RWPE1 (cell line): Measurements from ENCODE around the gene PLA2G4B.
A peak's percentile ranks its signal among the peaks of the same experiment; 100 is the strongest.

ENCODE experiments used
- CTCF ChIA-PET: fragments of 350-600 bp; sonication (Branson Sonifier 250); formaldehyde crosslinking; extraction: SDS; loops from one replicate; lab custom pipeline; 2021; lab: Yijun Ruan, JAX
- POLR2A ChIA-PET: fragments of 400-600 bp; formaldehyde crosslinking; extraction: SDS; loops from one replicate; lab custom pipeline; 2020; ENCODE audit warnings: antibody characterized with exemption; ENCODE audit not compliant: low non-redundant PET; lab: Yijun Ruan, JAX
- DNase-seq: peaks from one replicate; pipeline ENCODE4 v3.0.0; 2012; ENCODE audit warnings: low spot score
- H3K27ac ChIP-seq: fragments of 450-650 bp; 2 replicates; pipeline ENCODE4 v1.5.1; 2017
- CTCF ChIP-seq: fragments of 450-650 bp; conservative IDR thresholded peaks from 2 replicates; pipeline ENCODE4 v1.5.1; 2017; ENCODE audit warnings: low read depth, mild to moderate bottlenecking

The PLA2G4B gene

DNA sequence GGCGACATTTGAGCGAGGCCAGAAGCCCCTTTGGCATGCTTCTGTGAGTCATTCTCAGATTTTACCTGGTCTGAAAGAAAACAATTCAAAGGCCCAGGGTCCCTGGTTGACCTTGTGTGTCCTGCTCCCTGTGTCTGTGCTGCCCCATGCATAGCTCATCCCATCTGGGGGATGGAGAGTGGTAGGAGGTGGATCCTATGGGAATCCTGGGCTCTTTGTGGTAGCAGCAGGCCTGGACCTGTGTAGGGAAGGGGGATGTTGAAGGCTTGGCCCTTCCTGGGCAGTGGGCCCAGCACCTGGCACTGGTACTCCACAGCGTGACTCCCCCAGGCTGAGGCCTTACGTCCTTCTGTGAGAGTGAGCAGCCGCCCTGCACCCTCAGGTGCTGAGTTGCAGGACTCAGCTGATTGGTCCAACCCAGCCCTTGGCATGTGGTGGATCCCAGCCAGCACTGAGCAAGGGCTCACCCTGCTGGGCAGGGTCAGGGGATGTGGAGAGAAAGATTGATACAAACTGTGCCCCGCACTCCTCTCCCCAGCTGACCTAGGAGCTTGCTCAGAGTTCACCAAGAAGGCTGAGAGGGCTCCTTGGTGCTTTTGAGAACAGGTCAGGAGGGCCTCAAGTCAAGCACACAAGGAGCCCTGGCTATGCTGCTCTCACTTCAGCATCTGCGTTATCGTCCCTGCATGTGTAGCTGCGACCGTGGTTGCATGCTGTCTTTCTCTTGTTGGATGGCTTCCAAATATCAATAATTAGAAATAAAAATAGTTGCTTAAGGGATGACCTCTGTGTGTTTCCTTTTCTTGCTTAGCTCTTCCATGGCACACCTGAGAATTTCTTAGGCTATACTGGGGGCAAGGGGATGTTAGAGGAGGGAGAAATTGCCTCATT, 32.1 kb upstream of the PLA2G4B start:
- CTCF ChIA-PET: interaction anchor here (0.7 to 1.6 kb wide), 6 partner anchors 10 to 32 kb away, joined by 3 to 40 read pairs (median 4); partner anchors contain the start of gene MAPKBP1
- peak; percentile 98 for DNase-seq
- no peak; the same call in 1 of the 2 replicates for TF ChIP-seq CTCF
- POLR2A ChIA-PET: interaction anchor here (0.8 kb wide), 2 partner anchors 32 kb away, joined by 4 to 5 read pairs; partner anchors contain the start of gene MAPKBP1
- peak overlapping the region; percentile 97 for H3K27ac ChIP-seq

GRCh38 chr15:41809121-41809520, 29.5 kb upstream of the PLA2G4B start:
- TF ChIP-seq CTCF: no peak
- CTCF ChIA-PET: interaction anchor here (0.5 to 5.2 kb wide), 4 partner anchors 36 to 144 kb away, joined by 3 to 59 read pairs (median 3); partner anchors contain the start of gene MAPKBP1
- no peak for DNase-seq
- POLR2A ChIA-PET: no interaction called here
- H3K27ac ChIP-seq: peak overlapping the region; percentile 64

DNA sequence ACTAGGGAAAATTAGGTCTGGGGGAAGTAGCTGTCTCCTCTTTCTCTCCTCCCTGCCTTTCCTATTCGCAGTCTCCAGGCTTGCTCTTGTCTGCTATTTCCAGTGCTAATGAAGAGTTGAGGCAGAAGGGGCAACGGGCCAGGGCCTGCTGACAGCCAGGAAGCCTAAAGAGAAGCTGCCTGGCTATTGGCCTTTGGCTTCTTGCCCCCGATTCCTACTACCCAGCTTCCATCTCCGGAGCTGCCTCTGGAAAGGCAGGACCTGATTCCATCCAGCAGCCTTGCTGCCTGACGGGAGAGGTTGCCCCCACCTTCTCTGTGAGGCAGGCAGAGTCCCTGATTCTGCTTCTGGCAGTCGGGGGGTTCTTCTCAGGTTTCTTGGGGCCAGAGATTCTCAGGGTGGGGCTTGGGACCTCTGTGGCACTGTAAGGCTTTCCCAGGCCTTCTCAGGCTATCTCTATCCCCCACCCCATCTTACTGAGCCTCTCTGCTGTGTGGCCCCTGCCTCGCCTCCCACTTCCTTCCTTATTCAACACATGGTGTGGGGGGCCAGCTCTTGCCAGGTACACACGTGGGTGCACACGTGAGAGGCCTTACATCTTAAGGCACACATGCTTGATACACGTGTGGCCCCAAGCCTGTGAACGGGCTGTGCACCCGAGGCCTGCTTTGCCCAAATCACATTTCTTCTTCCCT, 29.0 kb upstream of the PLA2G4B start:
- ChIA-PET CTCF (interaction anchor here (0.5 to 5.2 kb wide), 3 partner anchors 37 to 1432 kb away, joined by 3 to 59 read pairs (median 7); partner anchors contain the start of gene MAPKBP1), POLR2A (no interaction called here)
- no peak for TF ChIP-seq CTCF
- DNase-seq: no peak
- peak overlapping the region; percentile 64 for H3K27ac ChIP-seq

GRCh38 chr15:41810651-41811431, 27.8 kb upstream of the PLA2G4B start:
- CTCF ChIA-PET: interaction anchor here (0.6 to 5.2 kb wide), 8 partner anchors 8 to 1433 kb away, joined by 3 to 59 read pairs (median 4); partner anchors contain the start of gene MAPKBP1
- POLR2A ChIA-PET: interaction anchor here (0.8 to 1.9 kb wide), 2 partner anchors 36 to 37 kb away, joined by 3 to 5 read pairs; no protein-coding TSS in a partner anchor
- H3K27ac ChIP-seq: peak overlapping the region; percentile 64
- no peak for DNase-seq
- no peak for TF ChIP-seq CTCF

DNA sequence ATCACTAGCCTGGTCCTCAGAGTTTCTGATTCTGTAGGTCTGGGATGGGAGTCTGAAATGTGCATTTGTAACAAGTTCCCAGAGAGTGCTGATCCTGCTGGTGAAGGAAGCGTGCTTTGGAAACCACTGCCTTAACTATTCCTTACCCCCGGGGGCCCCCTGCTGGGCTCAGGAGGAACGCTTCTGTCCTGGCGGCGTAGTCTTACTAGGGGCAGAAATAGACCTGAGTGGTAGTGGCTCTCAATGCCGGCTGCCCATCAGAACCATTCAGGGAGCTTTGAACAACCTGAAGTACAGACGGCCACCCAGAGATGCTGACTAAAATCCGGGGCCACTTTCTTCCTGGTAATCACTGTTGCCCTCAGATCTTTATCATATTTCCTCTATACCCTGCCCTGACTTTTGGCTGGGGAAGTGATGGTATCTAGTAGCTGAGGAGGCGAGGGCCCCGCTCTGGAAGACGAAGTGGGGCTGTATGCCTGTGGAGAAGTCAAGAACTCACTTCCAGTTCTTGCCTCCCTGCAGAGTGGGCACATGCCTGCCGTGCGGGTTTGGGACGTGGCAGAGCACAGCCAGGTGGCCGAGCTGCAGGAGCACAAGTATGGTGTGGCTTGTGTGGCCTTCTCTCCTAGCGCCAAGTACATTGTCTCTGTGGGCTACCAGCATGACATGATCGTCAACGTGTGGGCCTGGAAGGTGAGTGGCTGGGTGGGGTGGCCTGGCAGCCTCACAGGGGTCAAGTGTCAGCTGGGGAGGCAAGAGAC, 27.0 kb upstream of the PLA2G4B start:
- ChIA-PET CTCF (interaction anchor here (0.6 to 5.2 kb wide), 12 partner anchors 8 to 349 kb away, joined by 3 to 59 read pairs (median 4); partner anchors contain the start of gene MAPKBP1), POLR2A (interaction anchor here (1.9 kb wide), 1 partner anchor 36 kb away, joined by 5 read pairs; no protein-coding TSS in a partner anchor)
- DNase-seq: peak; percentile 79
- H3K27ac ChIP-seq: peak overlapping the region; percentile 64
- peak; percentile 95 for TF ChIP-seq CTCF
